HepG2 (cell line): ENCODE results near the gene TXNL4A. TPM values are rescaled to one million over a fixed set of nuclear protein-coding genes. Genes with fewer than 3 reads are reported as not detected.

ENCODE experiments used
- KDM6A ChIP-seq: IDR thresholded peaks from 2 replicates; pipeline ENCODE4 v1.6.1; 2016; ENCODE audit warnings: low read depth
- NR3C1 ChIP-seq: sonication (generic); formaldehyde crosslinking; IDR thresholded peaks from 2 replicates; pipeline ENCODE4 v1.4.0; 2020; ENCODE audit warnings: missing genetic modification reagents
- PAWR ChIP-seq: sonication (generic); formaldehyde crosslinking; IDR thresholded peaks from 2 replicates; pipeline ENCODE4 v1.4.0; 2020; ENCODE audit warnings: missing genetic modification reagents, mild to moderate bottlenecking, borderline replicate concordance
- PRDM10 ChIP-seq: sonication (generic); formaldehyde crosslinking; IDR thresholded peaks from 2 replicates; pipeline ENCODE4 v1.4.0; 2020; ENCODE audit warnings: low read depth, missing genetic modification reagents
- RARA ChIP-seq: IDR thresholded peaks from 2 replicates; pipeline ENCODE4 v1.6.1; 2016; ENCODE audit warnings: missing genetic modification reagents, missing compliant biosample characterization
- TEAD3 ChIP-seq: optimal IDR thresholded peaks from 2 replicates; pipeline ENCODE3; 2016; ENCODE audit warnings: borderline replicate concordance
- THYN1 ChIP-seq: sonication (generic); formaldehyde crosslinking; IDR thresholded peaks from 2 replicates; pipeline ENCODE4 v1.8.1; 2023; ENCODE audit warnings: low read depth, mild to moderate bottlenecking, moderate library complexity, missing genetic modification reagents, borderline replicate concordance
- ZMYM2 ChIP-seq: sonication (generic); formaldehyde crosslinking; IDR thresholded peaks from 2 replicates; pipeline ENCODE4 v1.8.0; 2022; ENCODE audit warnings: mild to moderate bottlenecking, missing genetic modification reagents
- ZNF407 ChIP-seq: sonication (generic); formaldehyde crosslinking; IDR thresholded peaks from one replicate; pipeline ENCODE4 v1.5.1; 2020; ENCODE audit warnings: mild to moderate bottlenecking, missing genetic modification reagents; ENCODE audit errors: not compliant biosample characterization
- ZNF841 ChIP-seq: sonication (generic); formaldehyde crosslinking; IDR thresholded peaks from 2 replicates; pipeline ENCODE4 v1.8.1; 2023; ENCODE audit warnings: missing genetic modification reagents, borderline replicate concordance
- polyA plus RNA-seq, 8 experiments: library from polyadenylated mRNA; depleted of rRNA in 3 of 8; stranded (reverse) in 7 of 8; unstranded in 1 of 8; fragments of >200 nt; fragmentation: Illumina TruSeq in 4 of 8; extraction: Trizol in 4 of 8; gene quantifications; 2 replicates each; pipeline versions ENCODE4 v1.2.1 to v1.2.3, GENCODE V29; 2011 to 2016; ENCODE audit warnings: low read depth in 4 of 8, missing spikeins in 1 of 8, mixed read lengths in 1 of 8; ENCODE audit not compliant: insufficient read depth in 1 of 8
- total RNA-seq, 5 experiments: library from RNA; depleted of rRNA; stranded (reverse); fragments of >200 nt; fragmentation: Illumina TruSeq; extraction: Trizol; gene quantifications; 2 replicates each; pipeline ENCODE4 v1.2.3, GENCODE V29; 2016; ENCODE audit warnings: low read depth in 1 of 5
- TF ChIP-seq, protein P1 (sequence below): sonication (generic); formaldehyde crosslinking; IDR thresholded peaks from 2 replicates; pipeline ENCODE4 v1.5.0; 2020; ENCODE audit warnings: mild to moderate bottlenecking, missing genetic modification reagents

TXNL4A gene
- total and polyA plus RNA-seq, 2 of the 13 experiments (the other 11 are each of a cell fraction or from before 2014, with no cell fraction given): 172 to 202 TPM

DNA sequence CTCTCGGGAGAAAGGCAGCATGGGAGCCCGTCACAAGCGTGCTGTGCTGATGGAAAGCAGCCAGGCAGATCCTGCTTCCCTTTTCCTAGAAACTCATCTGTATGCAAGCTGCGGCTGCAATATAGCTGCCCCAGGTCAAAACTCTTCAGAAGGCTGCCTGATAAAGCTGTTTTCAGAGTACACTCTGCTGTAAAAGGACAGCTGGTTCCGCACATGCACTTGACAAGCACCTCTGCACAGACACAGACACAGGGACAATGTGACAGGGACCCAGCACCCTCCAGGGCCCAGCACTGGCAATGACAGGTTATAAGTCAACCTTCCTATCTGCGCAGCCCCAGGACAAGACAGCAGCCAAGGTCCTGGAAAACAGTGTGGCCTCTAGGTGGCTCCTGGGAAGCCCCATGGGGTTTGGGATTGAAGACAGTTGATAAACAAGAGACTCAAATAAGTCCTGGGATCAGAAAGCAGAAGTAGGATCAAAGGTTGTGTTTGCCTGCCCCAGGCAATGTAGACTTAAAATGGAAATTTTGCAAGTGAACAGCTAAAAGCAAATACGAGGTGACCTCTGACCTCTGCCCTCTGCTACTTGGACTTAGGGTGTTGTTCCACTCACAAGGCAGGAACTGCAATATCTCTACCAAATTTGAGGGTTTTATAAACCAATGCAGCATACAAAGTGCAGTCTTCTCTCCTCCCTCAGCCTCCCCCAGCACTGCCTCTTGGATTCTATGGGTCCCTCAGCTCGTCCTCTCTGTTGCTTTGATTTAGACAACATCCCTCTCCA lies 53.9 kb downstream of the TXNL4A start (continued):
- TF ChIP-seq ZNF407 (CRISPR knock-in tag) (peak; percentile 59), KDM6A (peak; percentile 96), NR3C1 (CRISPR knock-in tag) (no peak), ZMYM2 (CRISPR knock-in tag) (peak; percentile 93), PRDM10 (peak; percentile 49; the same call in 1 of the 2 replicates), TEAD3 (CRISPR knock-in tag) (peak; percentile 68), PAWR (no peak), ZNF841 (CRISPR knock-in tag) (no peak), RARA (CRISPR knock-in tag) (peak; percentile 99), THYN1 (no peak)
- TF ChIP-seq, protein P1, sequence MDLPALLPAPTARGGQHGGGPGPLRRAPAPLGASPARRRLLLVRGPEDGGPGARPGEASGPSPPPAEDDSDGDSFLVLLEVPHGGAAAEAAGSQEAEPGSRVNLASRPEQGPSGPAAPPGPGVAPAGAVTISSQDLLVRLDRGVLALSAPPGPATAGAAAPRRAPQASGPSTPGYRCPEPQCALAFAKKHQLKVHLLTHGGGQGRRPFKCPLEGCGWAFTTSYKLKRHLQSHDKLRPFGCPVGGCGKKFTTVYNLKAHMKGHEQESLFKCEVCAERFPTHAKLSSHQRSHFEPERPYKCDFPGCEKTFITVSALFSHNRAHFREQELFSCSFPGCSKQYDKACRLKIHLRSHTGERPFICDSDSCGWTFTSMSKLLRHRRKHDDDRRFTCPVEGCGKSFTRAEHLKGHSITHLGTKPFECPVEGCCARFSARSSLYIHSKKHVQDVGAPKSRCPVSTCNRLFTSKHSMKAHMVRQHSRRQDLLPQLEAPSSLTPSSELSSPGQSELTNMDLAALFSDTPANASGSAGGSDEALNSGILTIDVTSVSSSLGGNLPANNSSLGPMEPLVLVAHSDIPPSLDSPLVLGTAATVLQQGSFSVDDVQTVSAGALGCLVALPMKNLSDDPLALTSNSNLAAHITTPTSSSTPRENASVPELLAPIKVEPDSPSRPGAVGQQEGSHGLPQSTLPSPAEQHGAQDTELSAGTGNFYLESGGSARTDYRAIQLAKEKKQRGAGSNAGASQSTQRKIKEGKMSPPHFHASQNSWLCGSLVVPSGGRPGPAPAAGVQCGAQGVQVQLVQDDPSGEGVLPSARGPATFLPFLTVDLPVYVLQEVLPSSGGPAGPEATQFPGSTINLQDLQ (CRISPR knock-in tag): 0 out of 2 replicates have a peak, but pooled peaks have one; percentile 69
